Heart right ventricle (tissue), 16 donors: Measurements from ENCODE around the gene N4BP2L2. TPM values are rescaled to one million over a fixed set of nuclear protein-coding genes. Genes with fewer than 3 reads are reported as not detected.
A peak's percentile ranks its signal among the peaks of the same experiment; 100 is the strongest.

Experiments
- ATAC-seq, 8 donors: fragments of 200-7000 bp; cut with Tn5 transposase; one replicate each; pipeline ENCODE4 v1.9.1; 2020; ENCODE audit warnings: mild to moderate bottlenecking in 8 of 8, moderate library complexity in 8 of 8, moderate number of reproducible peaks in 1 of 8
- DNase-seq, 2 donors: peaks; one replicate each; pipeline ENCODE4 v3.0.0-alpha.2; 2020
- H3K27ac ChIP-seq, 10 donors: fragments of 200-600 bp; sonication (generic) in 2 of 10; one replicate each; pipeline versions ENCODE4 v1.5.0 to v1.8.0; 2020 to 2022; ENCODE audit warnings: mild to moderate bottlenecking in 3 of 10
- H3K27me3 ChIP-seq, 7 donors: fragments of 200-600 bp; one replicate each; pipeline ENCODE4 v1.8.0; 2021 to 2022; ENCODE audit warnings: mild to moderate bottlenecking in 2 of 7
- H3K36me3 ChIP-seq, 9 donors: fragments of 200-600 bp; sonication (generic) in 1 of 9; one replicate each; pipeline versions ENCODE4 v1.5.0 to v1.8.0; 2020 to 2022; ENCODE audit warnings: mild to moderate bottlenecking in 2 of 9
- H3K4me1 ChIP-seq, 9 donors: fragments of 200-600 bp; sonication (generic) in 1 of 9; one replicate each; pipeline versions ENCODE4 v1.5.0 to v1.8.0; 2020 to 2022; ENCODE audit warnings: mild to moderate bottlenecking in 4 of 9
- H3K4me3 ChIP-seq, 10 donors: fragments of 200-600 bp; sonication (generic) in 2 of 10; one replicate each; pipeline versions ENCODE4 v1.5.0 to v1.8.0; 2020 to 2022; ENCODE audit warnings: mild to moderate bottlenecking in 7 of 10, moderate library complexity in 2 of 10
- H3K9me3 ChIP-seq, 11 donors: fragments of 200-600 bp in 10 of 11; sonication (generic) in 2 of 11; one replicate each; pipeline versions ENCODE4 v1.5.0 to v1.8.0; 2013 to 2022; ENCODE audit warnings: mild to moderate bottlenecking in 2 of 11, control low read depth in 1 of 11, moderate library complexity in 1 of 11
- WGBS, 2 donors: extraction: QIAGEN DNeasy Blood & Tissue Kit; methylation state at CpG; one replicate each; pipeline ENCODE4 v1.1.7; 2013; ENCODE audit warnings: inconsistent platforms in 1 of 2; 5-methylcytosine and 5-hydroxymethylcytosine counted together
- intact Hi-C, 10 donors: fragments of 100-400 bp; cut with DNase I; formaldehyde crosslinking; loops; one replicate each; pipeline versions ENCODE4 v1.11.1 to v1.14.2; 2022
- long read RNA-seq, 3 donors: library from polyadenylated mRNA; unstranded; transcript quantifications; one replicate each; pipeline ENCODE4 v2.0.0, GENCODE V29; 2020 to 2021
- polyA plus RNA-seq, 2 donors: library from polyadenylated mRNA; stranded (reverse); fragments of 200-250 nt; gene quantifications; one replicate each; pipeline ENCODE4 v1.2.3, GENCODE V29; 2013
- total RNA-seq, 10 donors: library from RNA; stranded (reverse); fragmentation: NEBNext Ultra II Directional in 3 of 10; extraction: Animal tissue kit (Norgen Biotek cat#: 25700) in 3 of 10; gene quantifications; one replicate each; pipeline versions ENCODE4 v1.2.1 to v1.2.4, GENCODE V29; 2021 to 2023
- TF ChIP-seq, protein P1 (sequence below), 9 donors: fragments of 200-600 bp; sonication (generic) in 2 of 9; IDR thresholded peaks; one replicate each; pipeline versions ENCODE4 v1.5.0 to v1.8.0; 2021 to 2022; ENCODE audit warnings: antibody characterized with exemption in 9 of 9, mild to moderate bottlenecking in 5 of 9, moderate library complexity in 1 of 9
- donor health status: Arrhythmogenic right ventricular cardiomyopathy.
- donor health status: ischemic (EF 13 %, LVEDD 7.1; RV severe dilation, severe dysfunction).
- donor health status: healthy with polysubstance abuse.
- donor health status: DM: no; HTN: yes; CAD: no.
- donor health status: DM: no; HTN: no; CAD: no.
- donor health status: ischemic (EF 25% LVEDD 6.9; RV normal size, moderate dysfunction).
- donor health status: ischemic (EF 25% LVEDD 5.7; RV mildly dilated, moderate dysfunction).
- donor health status: healthy.
- donor health status: DM: yes; HTN: yes; CAD: no.
- donor health status: Ischemic cardiomyopathy.
- donor health status: ischemic (EF 35%, LVEDD 5.7; RV mildly dilated, moderate dysfunction).
- donor health status: nonischemic (EF 11% LVEDD 7.7; RV severe dilation, severe dysfunction).
- donor health status: DM: yes; HTN: yes; CAD: no.
- donor health status: PGD.
- donor health status: ischemic (EF 29% LVEDD 5.4; RV normal size, mild dysfunction).
- donor health status: nonischemic (EF 23%, LVEDD 6.1; RV moderate dilation, normal function).

Gene N4BP2L2
- 100 to 1,000 TPM; 113 to 162 (median 134) TPM for total RNA-seq
- polyA plus RNA-seq: 100 to 1,000 TPM in 1 of 2 donors, 10 to 100 TPM in 1; 28.2 to 116 TPM
- long read RNA-seq, donor 1, full-length matches to known transcripts: 11 of 65 reads
- long read RNA-seq, donor 1, partial matches to known transcripts: 34 of 65 reads
- long read RNA-seq, donor 1, other reads (novel, unspliced or antisense): 20 of 65 reads
- long read RNA-seq, donor 2, full-length matches to known transcripts: 17 of 64 reads
- long read RNA-seq, donor 2, partial matches to known transcripts: 25 of 64 reads
- long read RNA-seq, donor 2, other reads (novel, unspliced or antisense): 22 of 64 reads
- long read RNA-seq, donor 3, full-length matches to known transcripts: 33 of 121 reads
- long read RNA-seq, donor 3, partial matches to known transcripts: 71 of 121 reads
- long read RNA-seq, donor 3, other reads (novel, unspliced or antisense): 17 of 121 reads

DNA sequence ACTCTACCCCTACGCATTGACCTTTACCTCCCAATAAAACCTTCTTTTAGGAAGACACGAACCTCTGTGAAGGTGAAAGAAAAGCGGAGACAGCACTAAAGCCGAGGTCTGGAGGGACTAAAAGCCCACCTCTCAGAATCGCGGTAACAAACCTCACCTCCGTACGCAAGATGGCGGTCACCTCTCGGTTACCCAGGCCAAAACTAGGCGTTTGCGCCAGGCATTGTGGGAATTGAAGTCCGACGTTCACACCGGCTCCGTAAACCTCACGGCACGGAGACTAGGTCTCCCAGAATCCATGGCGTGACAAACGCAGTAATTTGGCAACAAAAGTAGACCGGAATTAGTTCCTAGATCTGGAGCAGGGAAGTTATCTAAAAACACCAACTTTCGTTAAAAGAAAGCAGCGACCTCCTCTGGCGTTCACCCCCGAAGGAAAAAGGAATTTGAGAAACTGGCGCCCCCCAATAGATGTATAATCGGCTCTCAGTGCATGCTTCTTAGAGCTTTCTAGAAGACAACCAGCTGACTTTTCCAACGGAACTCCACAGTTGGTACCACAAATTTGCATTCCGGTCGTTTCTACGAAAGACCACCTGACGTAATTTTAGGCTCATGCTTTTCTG lies at the start of gene N4BP2L2:
Gene N4BP2L2, minus strand, starts transcription at position 175 of the 626 bp plus-strand sequence. CDS start 1,768 bp downstream, outside the sequence.
- H3K36me3 ChIP-seq: peaks cover 0 to 32% (median 13%) of the 10 kb centered on the region in 9 donors
- intact Hi-C loops: loop anchor here in 5 of 10 donors (2.0 to 10.0 kb wide), 4 partner anchors 64 to 114 kb away; partner anchors contain the start of gene N4BP2L1 (in 4 of the 5)
- peak within 1 kb of the TSS; percentile 59 to 93 (median 74) for H3K4me3 ChIP-seq
- H3K27me3 ChIP-seq: no peaks in the 10 kb centered on the region
- 1 to 2% methylated on average over 32 of the region's 32 CpGs for WGBS, 2 donors
- H3K27ac ChIP-seq: peak within 1 kb of the TSS; percentile 65 to 98 (median 92)
- DNase-seq (peak; percentile 87 to 97), ATAC-seq (peak; percentile 97 to 99 (median 99))
- no peaks in the 10 kb centered on the region for H3K9me3 ChIP-seq
- H3K4me1 ChIP-seq: peaks cover 4 to 46% (median 40%) of the 10 kb centered on the region in 9 donors
- TF ChIP-seq, protein P1, sequence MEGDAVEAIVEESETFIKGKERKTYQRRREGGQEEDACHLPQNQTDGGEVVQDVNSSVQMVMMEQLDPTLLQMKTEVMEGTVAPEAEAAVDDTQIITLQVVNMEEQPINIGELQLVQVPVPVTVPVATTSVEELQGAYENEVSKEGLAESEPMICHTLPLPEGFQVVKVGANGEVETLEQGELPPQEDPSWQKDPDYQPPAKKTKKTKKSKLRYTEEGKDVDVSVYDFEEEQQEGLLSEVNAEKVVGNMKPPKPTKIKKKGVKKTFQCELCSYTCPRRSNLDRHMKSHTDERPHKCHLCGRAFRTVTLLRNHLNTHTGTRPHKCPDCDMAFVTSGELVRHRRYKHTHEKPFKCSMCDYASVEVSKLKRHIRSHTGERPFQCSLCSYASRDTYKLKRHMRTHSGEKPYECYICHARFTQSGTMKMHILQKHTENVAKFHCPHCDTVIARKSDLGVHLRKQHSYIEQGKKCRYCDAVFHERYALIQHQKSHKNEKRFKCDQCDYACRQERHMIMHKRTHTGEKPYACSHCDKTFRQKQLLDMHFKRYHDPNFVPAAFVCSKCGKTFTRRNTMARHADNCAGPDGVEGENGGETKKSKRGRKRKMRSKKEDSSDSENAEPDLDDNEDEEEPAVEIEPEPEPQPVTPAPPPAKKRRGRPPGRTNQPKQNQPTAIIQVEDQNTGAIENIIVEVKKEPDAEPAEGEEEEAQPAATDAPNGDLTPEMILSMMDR (IDR thresholded peaks at IDR 0.05): peak in 6 of 9 donors; percentile 27 to 66 (median 60)

DNA sequence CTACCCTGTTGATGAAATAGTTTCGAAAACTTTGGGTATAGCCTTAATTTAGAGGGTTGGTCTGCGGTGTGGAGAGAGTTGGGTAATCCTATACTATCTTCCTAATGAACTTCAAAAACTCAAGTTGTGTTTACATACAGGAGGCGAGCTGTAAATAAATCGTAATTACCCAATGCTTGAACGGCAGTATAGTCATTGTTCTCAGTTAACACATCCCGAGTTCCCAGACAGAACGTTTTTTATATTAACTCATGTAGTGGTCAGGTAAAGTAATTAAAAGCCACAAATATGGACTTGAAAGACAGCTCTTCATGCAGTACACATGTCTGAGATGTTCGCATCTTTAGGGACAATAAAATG lies 49.2 kb upstream of the N4BP2L2 start:
- WGBS, 2 donors: 1 to 2% methylated on average over 8 of the region's 8 CpGs
- Histone ChIP-seq H3K27ac (peak overlapping the region; percentile 64 to 96 (median 92)), H3K4me3 (peak overlapping the region; percentile 55 to 90 (median 72)), H3K36me3 (no peaks in the 10 kb centered on the region), H3K27me3 (no peaks in the 10 kb centered on the region), H3K9me3 (no peaks in the 10 kb centered on the region), H3K4me1 (peaks cover 0 to 45% (median 30%) of the 10 kb centered on the region in 9 donors)
- TF ChIP-seq, protein P1 (IDR thresholded peaks at IDR 0.05): no peak
- DNase-seq (no peak), ATAC-seq (peak in 2 of 8 donors; percentile 1)
- intact Hi-C loops: loop anchor here (2.0 to 10.0 kb wide), 15 partner anchors 29 to 1137 kb away; partner anchors contain the start of genes KL (in 3 of the 10) and STARD13 (in 1 of the 10)

DNA sequence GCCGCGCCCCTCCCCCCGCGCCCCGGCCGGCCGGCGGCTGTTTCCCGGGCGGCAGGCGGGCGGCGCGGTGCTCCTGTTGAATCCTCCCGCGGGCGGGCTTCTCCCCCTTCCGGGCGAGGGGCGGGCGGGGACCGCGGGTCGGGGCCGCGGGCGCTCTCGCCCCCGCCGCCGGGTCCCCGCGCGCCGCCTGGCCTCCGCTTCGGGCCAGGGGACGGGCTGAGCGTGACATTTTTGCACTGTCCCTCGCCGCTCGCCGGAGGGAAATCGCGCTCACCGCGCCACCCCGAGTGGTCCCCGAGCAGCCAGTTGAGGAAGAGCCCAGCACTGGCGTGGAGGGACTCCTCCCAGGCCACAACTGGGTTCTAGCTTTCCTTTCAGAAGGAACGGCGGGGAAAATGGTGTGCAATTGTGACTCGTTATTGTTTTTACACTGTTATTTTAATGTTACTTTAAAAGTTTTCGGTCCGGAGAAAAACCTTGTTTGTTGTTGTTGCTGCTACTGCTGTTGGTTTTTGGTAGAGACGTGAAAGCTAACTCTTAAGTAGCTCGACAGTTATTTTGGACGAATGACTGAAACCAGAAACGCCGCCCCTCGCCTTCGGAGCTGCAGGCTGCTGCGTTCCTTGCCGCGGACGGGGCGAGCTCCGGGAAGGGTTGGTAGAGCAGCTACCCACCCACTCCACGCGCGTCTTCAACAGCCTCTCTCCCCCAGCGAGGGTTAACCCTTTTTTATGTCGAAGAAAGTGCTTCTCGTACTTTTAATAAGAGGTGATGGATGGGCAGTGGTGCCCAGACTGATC lies 48.6 kb upstream of the N4BP2L2 start:
- H3K9me3 ChIP-seq: no peaks in the 10 kb centered on the region
- peak overlapping the region; percentile 64 to 96 (median 92) for H3K27ac ChIP-seq
- ATAC-seq (peak; percentile 36 to 64 (median 54)), DNase-seq (peak; percentile 74 to 76)
- H3K4me3 ChIP-seq: peak overlapping the region; percentile 55 to 90 (median 72)
- H3K36me3 ChIP-seq: no peaks in the 10 kb centered on the region
- 1% methylated on average over 64 to 73 of the region's 74 CpGs for WGBS, 2 donors
- TF ChIP-seq, protein P1 (IDR thresholded peaks at IDR 0.05): peak in 2 of 9 donors; percentile 16 to 34
- H3K4me1 ChIP-seq: peaks cover 0 to 45% (median 28%) of the 10 kb centered on the region in 9 donors
- intact Hi-C loops: loop anchor here (2.0 to 10.0 kb wide), 14 partner anchors 50 to 1138 kb away; partner anchors contain the start of genes KL (in 3 of the 10) and STARD13 (in 1 of the 10)
- no peaks in the 10 kb centered on the region for H3K27me3 ChIP-seq
